SK-MEL-5 (cell line): ENCODE results near the gene METTL23. TPM values are rescaled to one million over a fixed set of nuclear protein-coding genes. Genes with fewer than 3 reads are reported as not detected.
"Not testable (repeated sequence)": the region's sequence is repeated elsewhere in the genome, so short reads cannot be mapped to it uniquely, and the experiment has no call there.

Experiments used
- DNase-seq: peaks from one replicate; pipeline ENCODE4 v3.0.0-alpha.2; 2016; ENCODE audit warnings: low read depth, low spot score
- in situ Hi-C: cut with HindIII; loops from 2 replicates; pipeline ENCODE4 v1.10.0; 2016; ENCODE audit warnings: low sequenced_read_pairs, high pct_unique_total_duplicates, low pct_unique_long_range_greater_than_20kb
- total RNA-seq: library from RNA; depleted of rRNA; stranded (reverse); fragments of >200 nt; shearing (Covaris generic); gene quantifications from 2 replicates; pipeline ENCODE4 v1.2.3, GENCODE V29; 2014

The METTL23 gene
- total RNA-seq, 1 experiment from 2014 or later = 183 TPM

DNA sequence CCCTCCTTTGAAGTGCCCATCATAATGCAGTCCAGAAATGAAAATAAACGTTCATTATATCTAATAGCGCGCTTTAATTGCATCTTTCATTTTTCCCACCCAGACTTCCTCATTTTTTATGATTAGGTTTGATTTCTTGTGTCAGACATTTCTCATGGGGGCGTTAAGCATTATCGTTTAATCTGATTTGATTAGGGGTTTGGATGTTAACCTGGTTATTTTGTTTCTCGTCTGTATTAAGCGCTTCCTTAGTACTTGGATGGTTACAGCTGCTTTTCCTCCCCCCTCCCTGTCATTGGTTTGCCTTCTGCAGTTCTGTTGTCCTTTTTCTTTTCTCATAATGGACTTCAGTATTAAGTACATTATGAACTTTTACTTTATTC, 11.8 kb downstream of the METTL23 start:
- in situ Hi-C loops = loop anchor here (25.0 kb wide), 1 partner anchor 301 kb away; no protein-coding TSS in a partner anchor
- DNase-seq = no peak

- not testable (repeated sequence) for DNase-seq
- in situ Hi-C loops = loop anchor here (25.0 kb wide), 1 partner anchor 302 kb away; no protein-coding TSS in a partner anchor
Measured at GRCh38 chr17:76739568-76740115, 13.0 kb downstream of the METTL23 start.

GRCh38 chr17:76740329-76741118, 13.9 kb downstream of the METTL23 start:
- DNase-seq = no peak
- in situ Hi-C loops = loop anchor here (25.0 kb wide), 1 partner anchor 303 kb away; no protein-coding TSS in a partner anchor

DNA sequence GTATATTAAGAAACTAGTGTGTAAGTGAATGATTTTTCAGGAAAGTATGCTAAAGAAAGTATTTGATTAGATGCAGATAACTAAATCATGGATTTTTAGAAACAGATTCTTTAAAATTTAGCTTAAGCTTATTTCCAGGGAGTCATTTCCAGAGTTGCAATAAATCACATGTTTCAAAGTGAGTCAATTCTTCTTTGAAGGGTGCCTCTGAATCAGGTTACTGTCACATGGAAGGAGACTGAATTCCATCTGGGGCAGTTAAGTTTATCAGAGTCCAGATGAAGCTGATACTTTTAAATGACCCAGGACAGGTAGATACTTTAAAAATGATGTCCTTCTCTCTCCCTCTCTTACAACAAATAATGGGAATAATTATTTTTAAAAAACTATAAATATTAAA, 16.3 kb downstream of the METTL23 start:
- DNase-seq = peak; percentile 57
- in situ Hi-C loops = loop anchor here (25.0 kb wide), 1 partner anchor 306 kb away; no protein-coding TSS in a partner anchor

DNA sequence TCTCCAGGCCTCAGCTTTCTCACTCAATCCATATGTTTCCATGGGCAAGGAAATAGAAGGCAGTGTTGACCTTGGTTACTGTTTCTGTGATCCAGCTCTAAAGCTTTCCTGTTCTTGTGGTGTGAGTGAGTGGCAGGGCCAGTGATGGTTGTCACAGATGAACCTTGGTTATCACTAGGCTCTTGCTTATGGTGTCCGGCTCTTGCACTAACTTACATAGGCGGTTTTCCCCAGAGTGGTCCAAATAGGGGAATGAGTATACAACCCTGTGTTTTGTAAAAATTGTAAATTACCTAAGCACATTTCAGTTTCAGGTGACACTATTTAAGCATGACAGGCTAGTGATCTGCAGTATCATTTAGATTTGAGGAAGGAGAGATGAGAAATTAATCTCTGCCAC, 18.1 kb downstream of the METTL23 start:
- DNase-seq = no peak
- in situ Hi-C loops = loop anchor here (25.0 kb wide), 1 partner anchor 307 kb away; no protein-coding TSS in a partner anchor

DNA sequence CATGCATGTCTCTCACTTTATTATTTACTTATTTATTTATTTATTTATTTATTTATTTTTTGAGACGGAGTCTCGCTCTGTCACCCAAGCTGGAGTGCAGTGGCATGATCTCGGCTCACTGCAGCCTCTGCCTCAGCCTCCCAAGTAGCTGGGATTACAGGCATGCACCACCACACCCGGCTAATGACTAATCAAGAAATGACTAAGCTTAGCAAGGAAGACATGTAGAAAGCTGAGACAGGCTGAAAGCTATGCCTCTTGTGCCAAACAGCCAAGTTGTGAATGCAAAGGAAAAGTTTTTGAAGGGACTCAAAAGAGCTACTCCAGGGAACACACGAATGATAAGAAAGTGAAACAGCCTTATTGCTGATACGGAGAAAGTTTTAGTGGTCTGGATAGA, 19.1 kb downstream of the METTL23 start:
- in situ Hi-C loops = loop anchor here (25.0 kb wide), 1 partner anchor 308 kb away; no protein-coding TSS in a partner anchor
- not testable (repeated sequence) for DNase-seq

- DNase-seq = peak; percentile 95
- in situ Hi-C loops = loop anchor here (25.0 kb wide), 1 partner anchor 311 kb away; no protein-coding TSS in a partner anchor
Measured at GRCh38 chr17:76747716-76748363, 21.2 kb downstream of the METTL23 start.

- DNase-seq = no peak
- in situ Hi-C loops = loop anchor here (25.0 kb wide), 1 partner anchor 311 kb away; no protein-coding TSS in a partner anchor
Measured at GRCh38 chr17:76748657-76749056, 22.0 kb downstream of the METTL23 start.

DNA sequence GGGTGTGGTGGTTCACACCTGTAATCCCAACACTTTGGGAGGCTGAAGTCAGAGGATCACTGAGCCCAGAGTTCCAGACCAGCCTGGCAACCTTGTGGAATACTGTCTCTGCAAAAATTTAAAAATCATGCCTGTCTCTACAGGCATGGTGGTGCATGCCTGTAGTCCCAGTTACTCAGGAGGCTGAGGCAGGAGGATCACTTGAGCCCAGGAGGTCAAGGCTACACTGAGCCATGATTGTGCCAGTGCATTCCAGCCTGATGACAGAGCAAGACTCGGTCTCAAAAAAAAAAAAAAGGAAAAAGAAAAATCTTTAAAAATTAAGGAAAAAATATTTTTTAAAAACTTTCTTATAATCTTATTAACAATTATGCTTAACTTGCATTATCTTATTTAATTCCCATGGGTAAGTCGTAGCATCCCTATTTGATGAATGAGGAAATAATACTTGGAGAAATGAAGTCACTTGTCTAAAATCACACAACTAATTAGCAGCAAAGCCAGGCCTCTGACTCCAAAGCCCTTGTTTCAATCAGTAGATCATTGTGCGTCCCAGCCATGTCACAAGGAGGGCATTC, 24.9 kb downstream of the METTL23 start:
- in situ Hi-C loops = no loop called here
- no peak for DNase-seq

DNA sequence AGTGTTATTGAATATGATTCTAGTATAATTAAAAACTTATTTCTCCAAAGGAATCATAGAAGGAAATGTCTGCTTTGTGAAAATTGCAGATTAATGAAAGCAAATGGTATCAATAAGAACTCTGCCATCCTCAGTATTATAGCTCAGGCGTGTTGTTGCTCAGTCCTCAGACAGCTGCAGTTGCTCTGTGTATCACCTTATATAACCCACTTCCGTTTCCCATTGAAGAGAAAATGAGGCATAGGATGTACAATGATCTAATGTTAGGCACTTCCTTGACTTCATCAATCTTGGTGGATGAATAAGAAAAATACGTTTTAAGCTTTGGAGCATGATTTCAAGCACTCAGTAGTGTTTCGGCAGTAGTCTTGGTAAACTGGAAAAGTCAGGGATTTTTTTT, 25.4 kb downstream of the METTL23 start:
- no peak for DNase-seq
- in situ Hi-C loops = no loop called here

- no peak for DNase-seq
- in situ Hi-C loops = no loop called here
Measured at GRCh38 chr17:76753061-76753961, 26.7 kb downstream of the METTL23 start.

- DNase-seq = no peak
- in situ Hi-C loops = no loop called here
Measured at GRCh38 chr17:76755285-76755684, 28.6 kb downstream of the METTL23 start.

DNA sequence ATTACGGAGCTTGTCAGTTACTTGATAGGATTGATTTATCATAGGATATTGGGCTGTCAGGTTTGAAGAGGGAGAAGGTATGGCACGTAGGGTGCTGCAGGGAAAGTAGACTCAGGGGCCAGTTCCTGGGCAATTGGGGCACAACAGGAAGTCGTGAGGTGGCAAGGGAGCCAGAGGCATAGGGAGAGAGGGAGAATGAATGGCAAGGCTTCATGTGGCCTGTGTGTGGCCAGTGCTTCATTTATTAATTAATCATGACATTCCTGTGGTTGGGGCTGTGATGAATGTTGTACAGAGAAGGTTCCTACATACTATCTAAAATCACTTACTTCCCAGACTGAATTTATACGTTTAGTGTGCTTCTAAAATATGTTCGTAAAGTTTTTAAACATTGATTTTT, 30.6 kb downstream of the METTL23 start:
- no peak for DNase-seq
- in situ Hi-C loops = no loop called here

- no peak for DNase-seq
- in situ Hi-C loops = no loop called here
Measured at GRCh38 chr17:76758570-76758969, 31.9 kb downstream of the METTL23 start.

DNA sequence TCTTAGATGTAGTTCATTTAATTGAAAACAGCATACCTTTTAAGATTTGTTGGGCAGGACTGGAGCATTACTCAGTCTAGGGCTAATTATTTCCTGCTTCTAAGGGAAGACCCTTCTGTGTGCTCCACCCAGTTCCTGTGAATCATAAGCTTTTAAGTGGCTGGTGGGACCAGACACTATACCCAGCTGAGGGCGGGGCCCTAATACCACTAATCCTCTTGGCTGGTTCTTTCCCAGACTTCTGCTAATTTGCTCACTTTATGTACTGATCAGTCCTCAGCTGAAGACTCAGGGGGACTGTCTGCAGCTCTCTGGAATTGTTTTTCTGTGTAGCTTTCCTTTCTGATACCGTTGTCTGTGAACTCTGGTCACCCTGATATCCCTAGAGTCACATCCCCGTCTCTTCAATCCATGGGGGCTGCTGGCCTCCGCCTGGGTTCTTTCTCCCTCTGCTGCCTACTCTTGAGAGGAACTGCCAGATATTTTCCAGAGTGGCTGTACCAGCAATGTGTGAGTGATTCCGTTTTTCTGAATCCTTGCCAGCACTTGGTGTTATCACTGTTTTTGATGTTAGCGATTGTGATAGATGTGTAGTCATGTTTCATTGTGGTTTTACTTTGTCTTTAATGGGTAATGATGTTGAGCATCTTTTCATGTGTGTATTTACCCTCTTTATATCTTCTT, 46.3 kb downstream of the METTL23 start:
- DNase-seq = no peak
- in situ Hi-C loops = no loop called here

DNA sequence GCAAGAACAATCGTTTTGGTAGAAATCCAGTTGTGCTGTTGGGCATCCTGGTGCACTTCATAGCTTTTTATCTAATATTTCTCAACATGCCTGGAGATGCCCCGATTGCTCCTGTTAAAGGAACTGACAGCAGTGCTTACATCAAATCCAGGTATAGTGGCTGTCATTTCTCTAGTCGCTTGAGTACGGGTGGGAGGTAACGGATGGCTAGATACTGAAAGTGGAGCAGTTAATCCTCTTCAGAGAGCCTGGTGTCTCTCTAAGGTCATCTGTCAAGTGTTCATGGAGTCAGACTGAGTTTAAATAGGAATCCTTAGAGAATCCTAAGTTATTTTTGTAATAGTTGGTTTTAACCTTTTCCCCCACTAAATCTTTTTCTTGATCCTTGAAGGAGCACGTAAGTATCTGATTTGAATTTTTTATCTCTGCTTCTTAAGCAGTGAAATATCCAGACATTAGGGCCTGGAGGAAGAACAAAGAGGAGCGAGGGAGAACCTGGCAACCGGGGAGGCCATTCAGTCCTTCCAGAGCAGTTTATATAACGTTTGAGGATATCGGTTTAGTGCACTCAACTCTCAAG, 48.5 kb downstream of the METTL23 start:
- in situ Hi-C loops = no loop called here
- DNase-seq = no peak
